ENCODE results near the gene NAE1.

The NAE1 gene

DNA sequence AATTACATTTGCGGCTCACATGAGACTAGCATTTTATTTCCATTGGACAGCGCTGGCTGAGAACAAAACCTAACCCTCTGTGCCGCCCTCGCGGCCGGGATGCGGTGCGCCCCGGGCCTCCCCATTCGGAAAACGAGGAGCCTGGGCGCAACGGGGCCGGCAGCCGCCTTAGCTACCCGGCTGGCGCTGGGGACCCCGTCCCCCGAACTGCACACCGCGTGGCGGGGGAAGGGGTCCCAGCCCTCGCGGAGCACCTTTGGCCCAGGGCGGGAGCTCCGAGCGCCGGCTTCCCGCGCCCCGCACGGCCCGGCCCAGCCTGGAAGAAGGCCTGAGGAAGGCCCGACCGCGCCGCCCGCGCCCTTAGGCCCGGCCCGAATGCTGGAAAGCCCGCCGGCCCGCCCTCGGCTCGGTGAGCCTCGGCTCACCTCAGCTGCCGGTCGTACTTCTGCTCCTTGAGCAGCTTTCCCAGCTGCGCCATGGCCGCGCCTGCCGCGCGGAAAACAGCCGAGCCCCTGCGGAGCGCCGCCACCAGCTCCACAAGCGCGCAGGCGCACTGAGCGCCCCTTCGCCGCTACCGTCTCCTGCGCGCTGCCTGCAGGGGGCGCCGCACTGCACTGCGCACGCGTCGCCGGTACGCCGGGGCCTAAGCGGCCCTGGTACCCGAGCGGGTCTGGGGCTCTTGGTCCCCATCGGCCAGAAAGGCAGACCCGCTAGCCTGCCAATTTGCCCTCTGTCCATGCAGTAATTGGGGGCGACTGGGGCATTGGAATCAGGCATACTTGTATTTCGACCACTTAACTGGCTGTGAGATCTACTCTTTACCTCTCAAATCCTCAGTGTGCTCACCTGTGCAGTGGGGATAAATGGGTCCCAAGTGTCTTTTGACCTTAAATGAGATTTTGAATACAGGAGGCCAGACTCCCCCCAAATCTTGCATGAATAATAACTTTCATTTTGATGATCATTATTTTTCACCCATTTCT lies at the start of gene NAE1:
NAE1 (minus strand) TSS at position 555 of the 983 bp plus-strand sequence; CDS start at position 478, 77 bp downstream.
- H3K27ac ChIP-seq (ENCODE audit: low read depth, low read length, poor library complexity, severe bottlenecking), result no peak within 1 kb of the TSS
- H3F3A ChIP-seq (ENCODE audit: insufficient read depth, low read length), result no peaks in the 10 kb centered on the region
- no peaks in the 10 kb centered on the region; the same call in 1 of the 2 replicates for H3K27me3 ChIP-seq (ENCODE audit: insufficient read depth, low read length)
- peaks cover 15% of the 10 kb centered on the region for H3K4me1 ChIP-seq (ENCODE audit: insufficient read depth, low read length, severe bottlenecking)
- H3K4me3 ChIP-seq (ENCODE audit: low read depth, low read length, poor library complexity, severe bottlenecking), result peak within 1 kb of the TSS; percentile 70
- H4K20me1 ChIP-seq (ENCODE audit: insufficient read depth, low read length), result no peaks in the 10 kb centered on the region
- TF ChIP-seq EZH2 (IDR thresholded peaks at IDR 0.05; ENCODE audit: borderline replicate concordance, low read length), result no peak
- TF ChIP-seq, protein P1, sequence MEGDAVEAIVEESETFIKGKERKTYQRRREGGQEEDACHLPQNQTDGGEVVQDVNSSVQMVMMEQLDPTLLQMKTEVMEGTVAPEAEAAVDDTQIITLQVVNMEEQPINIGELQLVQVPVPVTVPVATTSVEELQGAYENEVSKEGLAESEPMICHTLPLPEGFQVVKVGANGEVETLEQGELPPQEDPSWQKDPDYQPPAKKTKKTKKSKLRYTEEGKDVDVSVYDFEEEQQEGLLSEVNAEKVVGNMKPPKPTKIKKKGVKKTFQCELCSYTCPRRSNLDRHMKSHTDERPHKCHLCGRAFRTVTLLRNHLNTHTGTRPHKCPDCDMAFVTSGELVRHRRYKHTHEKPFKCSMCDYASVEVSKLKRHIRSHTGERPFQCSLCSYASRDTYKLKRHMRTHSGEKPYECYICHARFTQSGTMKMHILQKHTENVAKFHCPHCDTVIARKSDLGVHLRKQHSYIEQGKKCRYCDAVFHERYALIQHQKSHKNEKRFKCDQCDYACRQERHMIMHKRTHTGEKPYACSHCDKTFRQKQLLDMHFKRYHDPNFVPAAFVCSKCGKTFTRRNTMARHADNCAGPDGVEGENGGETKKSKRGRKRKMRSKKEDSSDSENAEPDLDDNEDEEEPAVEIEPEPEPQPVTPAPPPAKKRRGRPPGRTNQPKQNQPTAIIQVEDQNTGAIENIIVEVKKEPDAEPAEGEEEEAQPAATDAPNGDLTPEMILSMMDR (IDR thresholded peaks at IDR 0.05; ENCODE audit: low read length), result peak; percentile 94
- H3K9me3 ChIP-seq (ENCODE audit: low read length), result no peaks in the 10 kb centered on the region
- peak within 1 kb of the TSS; percentile 68 for H3K4me2 ChIP-seq (ENCODE audit: low read length)
- H3K9me2 ChIP-seq (ENCODE audit: low read depth, low read length), result no peaks in the 10 kb centered on the region
- peak within 1 kb of the TSS; percentile 43 for H2AFZ ChIP-seq (ENCODE audit: low read length)
- peak within 1 kb of the TSS; percentile 76 for H3K9ac ChIP-seq (ENCODE audit: low read length)
- peaks cover 34% of the 10 kb centered on the region for H3K36me3 ChIP-seq (ENCODE audit: insufficient read depth, low read length)
- peaks cover 15% of the 10 kb centered on the region for H3K79me2 ChIP-seq (ENCODE audit: insufficient read depth, low read length)

DNA sequence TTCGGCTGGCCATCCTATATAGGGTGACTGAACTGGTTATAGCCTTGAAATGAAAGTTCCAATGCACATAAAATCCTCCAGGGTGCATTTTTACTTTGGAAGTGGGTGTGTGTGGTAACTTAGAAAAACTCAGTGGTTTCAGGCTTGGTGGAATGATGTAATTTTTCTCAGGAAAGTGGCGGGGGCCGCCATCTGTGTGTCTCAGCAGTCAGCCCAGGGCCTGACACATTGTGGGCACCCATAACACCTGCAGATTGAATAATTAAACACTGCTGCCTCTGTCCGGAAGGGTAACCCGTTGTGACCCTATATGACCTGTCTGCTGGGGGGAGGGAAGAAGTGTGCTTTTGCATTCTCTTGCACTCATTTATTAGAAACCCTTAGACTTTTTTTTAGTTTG lies 47.3 kb upstream of the NAE1 start:
- H3K27ac ChIP-seq (ENCODE audit: low read depth, low read length, poor library complexity, severe bottlenecking), result peak overlapping the region; percentile 34
- TF ChIP-seq, protein P1 (IDR thresholded peaks at IDR 0.05; ENCODE audit: low read length), result no peak
- TF ChIP-seq EZH2 (IDR thresholded peaks at IDR 0.05; ENCODE audit: borderline replicate concordance, low read length), result no peak
- no peaks in the 10 kb centered on the region for H3K9me2 ChIP-seq (ENCODE audit: low read depth, low read length)
- H3K27me3 ChIP-seq (ENCODE audit: insufficient read depth, low read length), result no peaks in the 10 kb centered on the region
- H3K9ac ChIP-seq (ENCODE audit: low read length), result no peak overlapping the region
- H3F3A ChIP-seq (ENCODE audit: insufficient read depth, low read length), result no peaks in the 10 kb centered on the region
- H3K4me3 ChIP-seq (ENCODE audit: low read depth, low read length, poor library complexity, severe bottlenecking), result no peak overlapping the region
- no peaks in the 10 kb centered on the region for H3K36me3 ChIP-seq (ENCODE audit: insufficient read depth, low read length)
- H3K4me1 ChIP-seq (ENCODE audit: insufficient read depth, low read length, severe bottlenecking), result peaks cover 31% of the 10 kb centered on the region
- H2AFZ ChIP-seq (ENCODE audit: low read length), result no peak overlapping the region
- no peaks in the 10 kb centered on the region for H4K20me1 ChIP-seq (ENCODE audit: insufficient read depth, low read length)
- H3K9me3 ChIP-seq (ENCODE audit: low read length), result no peaks in the 10 kb centered on the region
- peak overlapping the region; percentile 28; the same call in 1 of the 2 replicates for H3K4me2 ChIP-seq (ENCODE audit: low read length)
- no peaks in the 10 kb centered on the region for H3K79me2 ChIP-seq (ENCODE audit: insufficient read depth, low read length)

DNA sequence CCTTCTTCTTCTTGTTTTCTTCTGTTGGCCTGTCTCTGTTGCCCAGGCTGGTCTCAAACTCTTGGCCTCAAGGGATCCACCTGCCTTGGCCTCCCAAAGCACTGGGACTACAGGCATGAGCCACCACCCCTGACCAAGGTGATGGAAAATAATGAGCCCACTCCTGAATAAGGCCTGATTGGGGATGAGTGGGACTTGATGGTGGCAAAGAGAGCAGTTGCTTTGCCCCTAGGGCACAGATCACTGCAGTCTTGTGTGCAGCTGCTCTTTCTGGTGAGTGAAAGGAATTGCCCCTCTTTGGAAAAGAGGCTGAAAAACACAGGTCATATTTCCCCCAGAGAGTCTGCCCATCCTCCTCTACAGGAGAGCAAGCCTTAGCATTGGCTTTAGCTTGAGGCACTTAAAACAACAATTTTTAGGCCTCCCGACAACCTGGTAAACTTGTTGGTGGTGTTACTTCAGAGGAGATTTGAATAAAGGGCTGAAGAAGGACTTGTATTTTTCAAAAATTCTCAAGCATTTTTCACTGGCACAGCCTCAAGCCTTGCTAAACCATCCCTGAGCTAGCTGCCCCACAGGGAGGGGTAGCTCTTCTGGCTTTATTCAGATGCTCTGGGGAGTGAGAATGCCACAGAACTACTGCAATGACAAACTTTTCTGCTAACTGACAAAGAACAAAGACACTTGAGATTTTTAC lies 43.5 kb upstream of the NAE1 start:
- H2AFZ ChIP-seq (ENCODE audit: low read length), result no peak overlapping the region
- H3K4me2 ChIP-seq (ENCODE audit: low read length), result no peak overlapping the region
- H3K4me3 ChIP-seq (ENCODE audit: low read depth, low read length, poor library complexity, severe bottlenecking), result no peak overlapping the region
- H3K9ac ChIP-seq (ENCODE audit: low read length), result no peak overlapping the region
- no peaks in the 10 kb centered on the region for H3K9me3 ChIP-seq (ENCODE audit: low read length)
- H3K9me2 ChIP-seq (ENCODE audit: low read depth, low read length), result no peaks in the 10 kb centered on the region
- H3K27ac ChIP-seq (ENCODE audit: low read depth, low read length, poor library complexity, severe bottlenecking), result no peak overlapping the region
- no peaks in the 10 kb centered on the region for H4K20me1 ChIP-seq (ENCODE audit: insufficient read depth, low read length)
- TF ChIP-seq EZH2 (IDR thresholded peaks at IDR 0.05; ENCODE audit: borderline replicate concordance, low read length), result no peak
- TF ChIP-seq, protein P1 (IDR thresholded peaks at IDR 0.05; ENCODE audit: low read length), result no peak
- peaks cover 20% of the 10 kb centered on the region for H3K4me1 ChIP-seq (ENCODE audit: insufficient read depth, low read length, severe bottlenecking)
- no peaks in the 10 kb centered on the region for H3K27me3 ChIP-seq (ENCODE audit: insufficient read depth, low read length)
- no peaks in the 10 kb centered on the region for H3K79me2 ChIP-seq (ENCODE audit: insufficient read depth, low read length)
- H3K36me3 ChIP-seq (ENCODE audit: insufficient read depth, low read length), result no peaks in the 10 kb centered on the region
- H3F3A ChIP-seq (ENCODE audit: insufficient read depth, low read length), result no peaks in the 10 kb centered on the region
